DMS79 (cell line): ENCODE results near the gene FAM20C.

Source experiments
- DNase-seq: peaks from one replicate; lab custom pipeline; 2025; lab: John Stamatoyannopoulos, UW

FAM20C gene

DNA sequence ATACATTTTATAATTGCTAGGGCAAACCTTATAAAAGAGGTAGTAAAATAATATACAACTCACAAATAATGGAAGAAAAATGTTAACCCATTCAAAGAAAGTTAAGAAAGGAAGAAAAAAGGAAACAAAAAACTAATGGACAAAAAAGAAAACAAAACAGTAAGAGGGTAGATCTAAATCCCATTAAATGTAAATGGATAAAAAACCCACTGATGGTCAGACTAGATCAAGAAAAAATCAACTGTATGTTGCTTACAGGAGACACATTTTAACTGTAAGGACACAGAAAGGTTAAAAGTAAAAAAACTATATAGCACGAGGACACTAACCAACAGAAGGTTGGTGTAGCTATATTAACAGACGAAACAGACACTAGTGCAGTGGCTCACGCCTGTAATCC, 115.6 kb downstream of the FAM20C start:
- no peak for DNase-seq

DNA sequence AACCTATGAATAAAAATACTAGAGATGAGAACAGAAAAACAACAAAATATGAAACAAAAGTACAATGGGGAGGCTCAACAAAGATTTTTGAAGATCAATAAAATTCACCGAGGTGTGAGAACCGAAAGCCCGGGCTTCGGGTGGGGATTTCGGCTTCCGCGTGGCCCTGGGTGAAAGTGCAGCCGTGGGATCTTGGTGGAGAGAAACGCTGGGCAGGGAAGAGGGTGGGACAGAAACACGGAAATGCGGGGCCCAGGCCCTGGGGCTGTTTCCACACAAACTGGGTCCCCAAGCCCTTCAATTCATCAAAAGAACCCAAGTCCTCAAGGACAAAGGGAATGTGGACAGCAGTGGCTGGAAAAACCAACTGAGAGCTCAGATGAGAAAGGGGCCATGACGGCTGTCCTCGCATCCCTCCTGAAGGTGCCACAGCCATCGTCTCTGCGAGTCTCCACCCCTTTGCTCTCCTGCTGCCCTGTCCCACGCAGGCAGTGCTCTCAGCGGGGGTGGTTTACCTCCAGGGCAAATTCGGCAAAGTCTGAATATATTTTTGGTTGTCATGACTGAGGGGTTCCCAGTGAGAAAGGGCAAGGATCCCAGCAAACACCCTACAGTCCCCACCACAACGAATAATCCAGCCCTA, 117.3 kb downstream of the FAM20C start:
- no peak for DNase-seq
